ENCODE results near the gene CACNA1C. TPM values are rescaled to one million over a fixed set of nuclear protein-coding genes. Genes with fewer than 3 reads are reported as not detected.

Gene CACNA1C
- total RNA-seq, 4 donors from 2014 or later, result 3.8 to 13.6 (median 5.7) TPM

GRCh38 chr12:2614341-2614740 lies 561.6 kb downstream of the CACNA1C start:
- no peak for DNase-seq (ENCODE audit: low spot score)
- TF ChIP-seq CTCF (IDR thresholded peaks at IDR 0.05), result no peak
- ATAC-seq (ENCODE audit: low FRiP score), result no peak

- ATAC-seq (ENCODE audit: low FRiP score), result no peak
- TF ChIP-seq CTCF (IDR thresholded peaks at IDR 0.05), result no peak
Measured at GRCh38 chr12:2615665-2616402, 563.0 kb downstream of the CACNA1C start.

GRCh38 chr12:2616763-2617162 lies 564.0 kb downstream of the CACNA1C start:
- DNase-seq (ENCODE audit: low spot score), result no peak
- no peak for TF ChIP-seq CTCF (IDR thresholded peaks at IDR 0.05)
- no peak for ATAC-seq (ENCODE audit: low FRiP score)

More at GRCh38 chr12:2615665-2616402, 563.0 kb downstream of the CACNA1C start:
- no peak for DNase-seq (ENCODE audit: low spot score)

- TF ChIP-seq CTCF (IDR thresholded peaks at IDR 0.05), result no peak
- no peak for DNase-seq (ENCODE audit: low spot score)
- no peak for ATAC-seq (ENCODE audit: low FRiP score)
Measured at GRCh38 chr12:2617365-2617764, 564.6 kb downstream of the CACNA1C start.

- DNase-seq (ENCODE audit: low spot score) (no peak), ATAC-seq (ENCODE audit: low FRiP score) (no peak)
- TF ChIP-seq CTCF (IDR thresholded peaks at IDR 0.05), result no peak
Measured at GRCh38 chr12:2618291-2618995, 565.7 kb downstream of the CACNA1C start.

GRCh38 chr12:2619136-2619535 lies 566.3 kb downstream of the CACNA1C start:
- ATAC-seq (ENCODE audit: low FRiP score) (no peak), DNase-seq (ENCODE audit: low spot score) (no peak)
- no peak for TF ChIP-seq CTCF (IDR thresholded peaks at IDR 0.05)

- ATAC-seq (ENCODE audit: low FRiP score) (no peak), DNase-seq (ENCODE audit: low spot score) (no peak)
- no peak for TF ChIP-seq CTCF (IDR thresholded peaks at IDR 0.05)
Measured at GRCh38 chr12:2622460-2622859, 569.7 kb downstream of the CACNA1C start.
